Endothelial cell of umbilical vein (primary cell): ENCODE data around the gene CDCA5. TPM values are rescaled to one million over a fixed set of nuclear protein-coding genes. Genes with fewer than 3 reads are reported as not detected.

Source experiments
- BruUV-seq: library from RNA; stranded (reverse); fragments of 400-500 nt; replicated peaks from 2 replicates; lab custom pipeline; 2021; lab: Mats Ljungman, UMichigan
- CTCF ChIA-PET: fragments of 300-600, 350-600 bp; sonication (Branson Sonifier 250); formaldehyde crosslinking; loops from one replicate; lab custom pipeline; 2021; ENCODE audit warnings: antibody characterized with exemption, inconsistent platforms; lab: Charles Lee
- POLR2A ChIA-PET: fragments of 300-600, 350-600 bp; sonication (Branson Sonifier 250); formaldehyde crosslinking; loops from one replicate; lab custom pipeline; 2021; ENCODE audit warnings: antibody characterized with exemption, inconsistent platforms; lab: Charles Lee
- DNase-seq: peaks from one replicate; pipeline ENCODE4 v3.0.0-alpha.2; 2011; ENCODE audit warnings: low read depth, low spot score
- FAIRE-seq: peaks from 2 replicates; lab custom pipeline; 2011; peaks lifted over from hg19 to GRCh38; lab: Jason Lieb, UNC
- H2AFZ ChIP-seq: 2 replicates; pipeline ENCODE4 v1.6.0; 2012; ENCODE audit warnings: low read depth, low read length, control low read depth, inconsistent platforms
- H3K27ac ChIP-seq: 2 replicates; pipeline ENCODE4 v1.5.1; 2011; ENCODE audit warnings: low read depth, mild to moderate bottlenecking, control low read depth, low read length, moderate library complexity; ENCODE audit not compliant: insufficient read depth
- H3K27me3 ChIP-seq, 2 experiments: 2 replicates each; pipeline versions ENCODE4 v1.6.0 to v1.6.1; 2011; ENCODE audit warnings: low read length in 2 of 2, mixed read lengths in 1 of 2; ENCODE audit not compliant: control insufficient read depth in 2 of 2, insufficient read depth in 2 of 2
- H3K36me3 ChIP-seq, 2 experiments: 2 replicates in 1 of 2; 3 replicates in 1 of 2; pipeline ENCODE4 v1.5.1; 2011; ENCODE audit warnings: low read length in 2 of 2, mild to moderate bottlenecking in 1 of 2, moderate library complexity in 1 of 2; ENCODE audit not compliant: control insufficient read depth in 2 of 2, insufficient read depth in 2 of 2; ENCODE audit errors: extremely low read depth in 1 of 2
- H3K4me1 ChIP-seq: 3 replicates; pipeline ENCODE4 v1.5.1; 2011; ENCODE audit warnings: mild to moderate bottlenecking, low read length; ENCODE audit not compliant: control insufficient read depth, insufficient read depth; ENCODE audit errors: extremely low read depth
- H3K4me2 ChIP-seq: 2 replicates; pipeline ENCODE4 v1.6.1; 2011; ENCODE audit warnings: low read length, control low read depth, mixed read lengths; ENCODE audit not compliant: insufficient read depth
- H3K4me3 ChIP-seq, 3 experiments: fragments of 200-600 bp in 1 of 3; sonication (generic), shearing (Covaris generic) in 1 of 3; replicated peaks in 1 of 3; 2 replicates each; pipeline ENCODE4 v1.5.1; 2011 to 2016; ENCODE audit warnings: control low read depth in 3 of 3, low read length in 3 of 3, mild to moderate bottlenecking in 2 of 3, inconsistent platforms in 1 of 3, low read depth in 1 of 3, moderate library complexity in 1 of 3; ENCODE audit not compliant: insufficient read depth in 1 of 3
- H3K79me2 ChIP-seq: 2 replicates; pipeline ENCODE4 v1.6.0; 2012; ENCODE audit warnings: low read length, inconsistent platforms; ENCODE audit not compliant: control insufficient read depth, insufficient read depth
- H3K9ac ChIP-seq: replicated peaks from 2 replicates; pipeline ENCODE3; 2011; ENCODE audit warnings: low read length, control low read depth; ENCODE audit not compliant: insufficient read depth; ENCODE audit errors: extremely low read depth
- H3K9me1 ChIP-seq: replicated peaks from 3 replicates; pipeline ENCODE4 v1.6.0; 2011; ENCODE audit warnings: mild to moderate bottlenecking, low read length; ENCODE audit not compliant: control insufficient read depth, insufficient read depth; ENCODE audit errors: extremely low read depth
- H3K9me3 ChIP-seq: replicated peaks from 2 replicates; pipeline ENCODE4 v1.5.1; 2012; ENCODE audit warnings: low read length, inconsistent platforms; ENCODE audit not compliant: control insufficient read depth, insufficient read depth
- H4K20me1 ChIP-seq: replicated peaks from 2 replicates; pipeline ENCODE3; 2011; ENCODE audit warnings: mild to moderate bottlenecking, low read length; ENCODE audit not compliant: control insufficient read depth, insufficient read depth; ENCODE audit errors: extremely low read depth
- EZH2 ChIP-seq: IDR thresholded peaks from 2 replicates; pipeline ENCODE4 v1.6.1; 2012; ENCODE audit warnings: borderline replicate concordance, low read depth, mild to moderate bottlenecking, moderate library complexity, low read length, inconsistent platforms; ENCODE audit not compliant: severe bottlenecking
- FOS ChIP-seq: IDR thresholded peaks from 2 replicates; pipeline ENCODE4 v1.6.1; 2011; ENCODE audit warnings: mild to moderate bottlenecking, low read length, moderate library complexity, borderline replicate concordance; ENCODE audit not compliant: insufficient read depth
- GATA2 ChIP-seq: IDR thresholded peaks from 2 replicates; pipeline ENCODE4 v1.7.0; 2011; ENCODE audit warnings: low read depth, mild to moderate bottlenecking, moderate library complexity, mixed read lengths, low read length; ENCODE audit not compliant: insufficient read length, insufficient read depth
- JUN ChIP-seq: IDR thresholded peaks from 2 replicates; pipeline ENCODE4 v1.6.1; 2011; ENCODE audit warnings: borderline replicate concordance, low read depth; ENCODE audit not compliant: insufficient read length, insufficient read depth
- MYC ChIP-seq: IDR thresholded peaks from one replicate; pipeline ENCODE4 v1.6.1; 2011; ENCODE audit warnings: mild to moderate bottlenecking, low read depth, low read length
- POLR2A ChIP-seq: IDR thresholded peaks from 2 replicates; pipeline ENCODE4 v1.6.1; 2012; ENCODE audit warnings: low read depth, mild to moderate bottlenecking, control low read depth, low read length
- POLR2AphosphoS5 ChIP-seq: IDR thresholded peaks from 2 replicates; pipeline ENCODE4 v1.6.1; 2012; ENCODE audit warnings: low read depth, mild to moderate bottlenecking, control low read depth, low read length, moderate library complexity; ENCODE audit not compliant: insufficient read depth
- dilution Hi-C: fragments of 300-500 bp; cut with MboI; formaldehyde crosslinking; loops from one replicate; pipeline ENCODE4 v1.15.0; 2019; ENCODE audit warnings: low sequenced_read_pairs; ENCODE audit not compliant: extremely low pct_ligation_motif_present
- intact Hi-C: fragments of 100-400 bp; cut with micrococcal nuclease; formaldehyde crosslinking; loops from one replicate; pipeline ENCODE4 v1.10.0; 2022
- polyA plus RNA-seq, 4 experiments: library from polyadenylated mRNA; depleted of rRNA in 3 of 4; stranded (reverse) in 3 of 4; unstranded in 1 of 4; fragments of >200 nt; gene quantifications; 2 replicates each; pipeline versions ENCODE4 v1.2.1 to v1.2.3, GENCODE V29; 2011 to 2012; ENCODE audit warnings: missing spikeins in 1 of 4
- total RNA-seq: library from RNA; stranded (reverse); gene quantifications from 2 replicates; pipeline ENCODE4 v1.2.3, GENCODE V29; 2021
- TF ChIP-seq, protein P1 (sequence below): IDR thresholded peaks from 2 replicates; pipeline ENCODE4 v1.6.1; 2011; ENCODE audit not compliant: insufficient read depth, insufficient read length
- TF ChIP-seq, protein P2 (sequence below), 2 donors: IDR thresholded peaks; 1 replicate in 1 of 2; 2 replicates in 1 of 2; pipeline ENCODE4 v1.5.1; 2011; ENCODE audit warnings: low read length in 2 of 2, mild to moderate bottlenecking in 2 of 2, moderate library complexity in 2 of 2, control low read depth in 1 of 2, inconsistent platforms in 1 of 2, low read depth in 1 of 2; ENCODE audit not compliant: insufficient read depth in 1 of 2; ENCODE audit errors: extremely low read depth in 1 of 2

CDCA5 gene
- total and polyA plus RNA-seq, 2 donors (not counting 3 experiments of a cell fraction or from before 2014, with no cell fraction given), result 16.4 to 35.7 TPM

DNA sequence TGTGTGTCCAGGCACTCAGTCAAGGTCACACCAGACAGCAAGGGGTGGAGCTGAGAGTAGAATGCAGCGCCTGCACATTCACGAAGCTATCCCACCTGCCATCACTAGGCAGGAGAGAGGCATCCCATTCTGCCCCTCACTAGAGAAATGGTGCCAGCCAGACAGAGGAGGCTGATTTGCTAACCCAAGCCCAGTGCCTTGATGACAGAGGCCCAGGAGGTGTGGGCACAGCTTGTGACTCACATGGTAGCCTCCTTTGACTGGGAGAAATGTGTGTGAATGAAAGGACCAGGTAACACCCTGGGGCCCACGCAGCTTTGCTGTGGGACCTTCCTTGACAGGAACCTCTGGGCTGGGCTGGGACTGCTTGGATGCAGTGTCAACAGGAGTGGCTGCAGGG, 20.3 kb downstream of the CDCA5 start:
- Histone ChIP-seq H3K4me2 (no peak overlapping the region), H3K4me1 (no peaks in the 10 kb centered on the region), H3K79me2 (no peaks in the 10 kb centered on the region), H3K9me1 (no peaks in the 10 kb centered on the region), H3K27me3 (no peaks in the 10 kb centered on the region), H3K9me3 (no peaks in the 10 kb centered on the region), H3K36me3 (no peaks in the 10 kb centered on the region), H3K4me3 (no peak overlapping the region), H4K20me1 (no peaks in the 10 kb centered on the region), H3K9ac (no peak overlapping the region), H3K27ac (no peak overlapping the region), H2AFZ (no peak overlapping the region)
- dilution Hi-C loops (no loop called here), intact Hi-C loops (no loop called here)
- TF ChIP-seq MYC (no peak), FOS (no peak), GATA2 (no peak), JUN (no peak), POLR2AphosphoS5 (no peak), EZH2 (no peak), POLR2A (no peak)
- TF ChIP-seq, protein P1, sequence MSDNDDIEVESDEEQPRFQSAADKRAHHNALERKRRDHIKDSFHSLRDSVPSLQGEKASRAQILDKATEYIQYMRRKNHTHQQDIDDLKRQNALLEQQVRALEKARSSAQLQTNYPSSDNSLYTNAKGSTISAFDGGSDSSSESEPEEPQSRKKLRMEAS, result no peak
- TF ChIP-seq, protein P2, sequence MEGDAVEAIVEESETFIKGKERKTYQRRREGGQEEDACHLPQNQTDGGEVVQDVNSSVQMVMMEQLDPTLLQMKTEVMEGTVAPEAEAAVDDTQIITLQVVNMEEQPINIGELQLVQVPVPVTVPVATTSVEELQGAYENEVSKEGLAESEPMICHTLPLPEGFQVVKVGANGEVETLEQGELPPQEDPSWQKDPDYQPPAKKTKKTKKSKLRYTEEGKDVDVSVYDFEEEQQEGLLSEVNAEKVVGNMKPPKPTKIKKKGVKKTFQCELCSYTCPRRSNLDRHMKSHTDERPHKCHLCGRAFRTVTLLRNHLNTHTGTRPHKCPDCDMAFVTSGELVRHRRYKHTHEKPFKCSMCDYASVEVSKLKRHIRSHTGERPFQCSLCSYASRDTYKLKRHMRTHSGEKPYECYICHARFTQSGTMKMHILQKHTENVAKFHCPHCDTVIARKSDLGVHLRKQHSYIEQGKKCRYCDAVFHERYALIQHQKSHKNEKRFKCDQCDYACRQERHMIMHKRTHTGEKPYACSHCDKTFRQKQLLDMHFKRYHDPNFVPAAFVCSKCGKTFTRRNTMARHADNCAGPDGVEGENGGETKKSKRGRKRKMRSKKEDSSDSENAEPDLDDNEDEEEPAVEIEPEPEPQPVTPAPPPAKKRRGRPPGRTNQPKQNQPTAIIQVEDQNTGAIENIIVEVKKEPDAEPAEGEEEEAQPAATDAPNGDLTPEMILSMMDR (IDR thresholded peaks at IDR 0.05; ENCODE audit: extremely low read depth in 1 of 2, insufficient read depth in 1 of 2, low read depth in 1 of 2, low read length in 2 of 2), result no peak
- DNase-seq (no peak), FAIRE-seq (no peak)
- BruUV-seq, result no TSS peak
- ChIA-PET CTCF (interaction anchor here (1.3 kb wide), 2 partner anchors 13 to 17 kb away, joined by 3 to 5 read pairs; no protein-coding TSS in a partner anchor), POLR2A (no interaction called here)
